H1 (cell line): ENCODE data around the gene GAD2. TPM values are rescaled to one million over a fixed set of nuclear protein-coding genes. Genes with fewer than 3 reads are reported as not detected.

ENCODE experiments used
- CHD7 ChIP-seq: fragments of 300-600 bp; sonication (generic); IDR thresholded peaks from 2 replicates; pipeline ENCODE4 v1.7.1; 2012; ENCODE audit warnings: low read length, moderate library complexity, mild to moderate bottlenecking, inconsistent platforms; ENCODE audit not compliant: insufficient replicate concordance
- CTBP2 ChIP-seq: IDR thresholded peaks from 2 replicates; pipeline ENCODE4 v1.7.0; 2011; ENCODE audit warnings: borderline replicate concordance, mild to moderate bottlenecking, moderate library complexity, mixed read lengths, low read length; ENCODE audit not compliant: insufficient read depth, insufficient read length
- E2F6 ChIP-seq: IDR thresholded peaks from 2 replicates; pipeline ENCODE4 v1.6.1; 2012; ENCODE audit warnings: inconsistent platforms
- HDAC6 ChIP-seq: IDR thresholded peaks from one replicate; pipeline ENCODE4 v1.7.1; 2012; ENCODE audit warnings: low read depth, mild to moderate bottlenecking, inconsistent platforms, low read length, moderate library complexity
- polyA plus RNA-seq, 7 experiments: library from polyadenylated mRNA; depleted of rRNA in 3 of 7; stranded (reverse) in 5 of 7; unstranded in 2 of 7; fragments of >200 nt in 5 of 7; fragments of 200-250 nt in 2 of 7; gene quantifications; 1 replicate in 5 of 7; 2 replicates in 1 of 7; 4 replicates in 1 of 7; pipeline versions ENCODE4 v1.2.1 to v1.2.3, GENCODE V29; 2011 to 2013; ENCODE audit warnings: missing spikeins in 2 of 7, mixed read lengths in 2 of 7
- total RNA-seq: library from RNA; stranded (reverse); fragmentation: NEBNext Ultra II Directional; extraction: Animal tissue kit (Norgen Biotek cat#: 25700); gene quantifications from 2 replicates; pipeline ENCODE4 v1.2.1, GENCODE V29; 2021

The GAD2 gene
- total and polyA plus RNA-seq, 2 of the 8 experiments (the other 6 are each of a cell fraction or from before 2014, with no cell fraction given), result 0.30 to 0.47 TPM

GRCh38 chr10:26334232-26334931, 117.8 kb downstream of the GAD2 start (continued):
- no peak for TF ChIP-seq CHD7
- no peak for TF ChIP-seq CTBP2
- no peak for TF ChIP-seq HDAC6
- no peak for TF ChIP-seq E2F6
